Ovary (tissue), 3 donors: Measurements from ENCODE around the gene FAM153A.
"Not testable (repeated sequence)": the region's sequence is repeated elsewhere in the genome, so short reads cannot be mapped to it uniquely, and the experiment has no call there.

Source experiments
- EP300 ChIP-seq: sonication (generic); formaldehyde crosslinking; IDR thresholded peaks from one replicate; pipeline ENCODE4 v1.6.1; 2017; ENCODE audit warnings: antibody characterized with exemption
- POLR2A ChIP-seq: fragments of 450-650 bp; IDR thresholded peaks from one replicate; pipeline ENCODE4 v1.6.1; 2017; ENCODE audit warnings: antibody characterized with exemption, mild to moderate bottlenecking, moderate library complexity
- TF ChIP-seq, protein P1 (sequence below), 3 donors: fragments of 450-650 bp in 2 of 3; fragments of 200-600 bp in 1 of 3; IDR thresholded peaks; one replicate each; pipeline versions ENCODE4 v1.5.1 to v1.8.0; 2016 to 2022; ENCODE audit warnings: antibody characterized with exemption in 3 of 3, mild to moderate bottlenecking in 1 of 3
- donor health status: DM: no; HTN: no; CAD: no.

DNA sequence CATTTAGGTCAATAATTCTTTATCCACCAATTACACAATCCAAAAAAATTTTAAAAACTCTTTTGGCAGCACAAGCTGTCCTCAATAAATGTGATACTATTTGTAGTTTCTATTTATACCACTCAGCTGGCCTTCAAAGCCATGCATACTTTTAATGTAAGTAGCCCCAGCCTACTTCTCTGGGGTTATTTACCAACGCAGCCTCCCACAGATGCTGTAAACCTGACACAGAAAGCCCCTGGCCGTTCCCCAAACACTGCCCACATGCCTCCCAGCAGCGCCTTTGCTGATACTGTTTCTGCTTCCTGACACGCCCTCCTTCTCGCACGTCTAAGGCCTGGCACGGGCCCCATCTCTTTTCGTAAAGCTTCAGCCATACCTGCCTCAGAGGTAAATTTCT lies 62.7 kb downstream of the FAM153A start:
- not testable (repeated sequence) for TF ChIP-seq POLR2A, EP300
- TF ChIP-seq, protein P1, sequence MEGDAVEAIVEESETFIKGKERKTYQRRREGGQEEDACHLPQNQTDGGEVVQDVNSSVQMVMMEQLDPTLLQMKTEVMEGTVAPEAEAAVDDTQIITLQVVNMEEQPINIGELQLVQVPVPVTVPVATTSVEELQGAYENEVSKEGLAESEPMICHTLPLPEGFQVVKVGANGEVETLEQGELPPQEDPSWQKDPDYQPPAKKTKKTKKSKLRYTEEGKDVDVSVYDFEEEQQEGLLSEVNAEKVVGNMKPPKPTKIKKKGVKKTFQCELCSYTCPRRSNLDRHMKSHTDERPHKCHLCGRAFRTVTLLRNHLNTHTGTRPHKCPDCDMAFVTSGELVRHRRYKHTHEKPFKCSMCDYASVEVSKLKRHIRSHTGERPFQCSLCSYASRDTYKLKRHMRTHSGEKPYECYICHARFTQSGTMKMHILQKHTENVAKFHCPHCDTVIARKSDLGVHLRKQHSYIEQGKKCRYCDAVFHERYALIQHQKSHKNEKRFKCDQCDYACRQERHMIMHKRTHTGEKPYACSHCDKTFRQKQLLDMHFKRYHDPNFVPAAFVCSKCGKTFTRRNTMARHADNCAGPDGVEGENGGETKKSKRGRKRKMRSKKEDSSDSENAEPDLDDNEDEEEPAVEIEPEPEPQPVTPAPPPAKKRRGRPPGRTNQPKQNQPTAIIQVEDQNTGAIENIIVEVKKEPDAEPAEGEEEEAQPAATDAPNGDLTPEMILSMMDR (IDR thresholded peaks at IDR 0.05) = not testable (repeated sequence)
